NCI-H345 treated with DMSO at 0.1 percent for 48 hours (cell line): Measurements from ENCODE around the gene ATRNL1.
A peak's percentile ranks its signal among the peaks of the same experiment; 100 is the strongest.
"Not testable (repeated sequence)": the region's sequence is repeated elsewhere in the genome, so short reads cannot be mapped to it uniquely, and the experiment has no call there.

Experiments
- DNase-seq: peaks from one replicate; lab custom pipeline; 2025; ENCODE audit not compliant: unreplicated experiment; lab: John Stamatoyannopoulos, UW

ATRNL1 gene

DNA sequence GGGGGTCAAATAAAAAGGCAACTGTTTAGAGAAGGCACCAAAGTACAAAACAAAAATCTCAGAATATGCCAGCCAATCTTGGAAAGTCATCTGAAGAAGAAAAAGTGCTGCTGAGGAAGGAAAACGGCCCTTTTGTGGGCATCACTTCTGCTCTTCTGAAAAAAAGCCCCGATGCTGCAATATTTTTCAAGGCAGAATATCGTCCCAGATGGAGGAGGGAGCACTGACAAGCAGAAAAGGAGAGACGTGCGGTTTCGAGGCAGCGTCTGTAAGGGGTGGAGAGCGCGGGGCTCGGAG lies 959 bp upstream of the ATRNL1 start:
- no peak for DNase-seq

GRCh38 chr10:115092555-115093285 lies 445 bp upstream of the ATRNL1 start:
- no peak for DNase-seq

- no peak for DNase-seq
Observed at GRCh38 chr10:115093776-115094408, 727 bp downstream of the ATRNL1 start.

DNA sequence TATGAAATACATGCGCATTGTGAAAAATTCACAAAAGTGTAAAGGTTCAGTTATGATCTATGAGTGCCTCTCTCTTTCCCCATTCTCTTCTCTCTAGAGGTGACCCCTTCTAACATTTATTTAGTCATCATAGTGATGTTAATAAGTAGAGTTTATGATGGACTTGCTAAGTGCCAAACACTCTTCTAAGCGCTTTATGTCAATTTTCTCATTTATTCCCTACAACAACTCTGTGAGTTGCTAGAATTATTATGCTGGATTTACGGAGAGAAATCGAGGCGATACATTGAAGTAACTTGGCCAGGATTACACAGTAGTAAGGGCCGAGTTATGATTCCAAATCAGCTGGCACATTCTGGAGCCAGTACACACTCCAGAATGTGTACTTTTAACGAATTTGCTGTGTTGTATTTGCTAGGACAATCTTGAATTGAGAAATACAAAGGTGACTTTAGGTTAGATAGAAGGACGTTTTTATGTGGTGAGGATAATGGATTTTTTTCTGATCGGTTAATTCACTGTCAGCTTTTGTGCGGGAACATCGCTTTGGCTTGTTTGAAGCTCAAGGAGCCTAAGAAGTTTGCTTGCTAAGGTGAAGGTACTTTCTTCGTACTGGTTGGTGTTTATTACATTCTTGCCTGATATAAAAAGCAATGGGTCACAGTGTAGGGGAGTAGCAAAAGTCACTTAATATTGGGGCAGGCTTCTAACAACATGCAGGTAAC lies 1.4 kb downstream of the ATRNL1 start:
- DNase-seq: no peak

DNA sequence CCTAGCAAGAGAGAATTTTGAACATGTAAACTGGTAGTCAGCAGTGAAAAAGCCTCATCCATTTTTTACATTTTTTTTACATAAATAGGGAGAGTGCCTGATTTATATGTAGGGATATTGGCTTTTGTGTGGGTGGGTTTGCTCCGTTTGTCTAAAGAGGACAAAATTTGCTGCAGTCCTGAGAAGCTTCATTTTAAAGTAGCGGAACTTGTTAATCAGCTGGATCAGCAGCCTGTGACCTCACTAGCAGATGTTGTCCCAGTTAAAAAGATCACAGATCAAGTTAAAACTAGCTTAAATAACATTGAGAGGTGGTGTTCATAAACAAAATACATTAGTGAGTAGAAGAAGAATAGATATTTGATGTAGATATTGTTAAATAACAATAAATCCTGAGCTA lies 2.6 kb downstream of the ATRNL1 start:
- no peak for DNase-seq

DNA sequence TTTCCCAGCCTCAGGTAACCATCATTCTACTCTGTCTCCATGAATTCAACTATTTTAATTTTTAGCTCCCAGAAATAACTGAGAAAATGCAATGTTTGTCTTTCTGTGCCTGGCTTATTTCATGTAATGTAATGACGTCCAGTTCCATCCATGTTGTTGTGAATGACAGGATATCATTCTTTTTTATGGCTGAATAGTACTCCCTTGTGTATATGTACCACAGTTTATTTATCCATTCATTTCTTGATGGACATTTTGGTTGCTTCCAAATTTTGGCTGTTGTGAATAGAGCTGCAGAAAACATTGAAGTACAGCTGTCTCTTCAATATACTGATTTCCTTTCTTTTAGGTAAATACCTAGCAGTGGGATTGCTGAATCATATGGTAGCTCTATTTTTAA lies 10.5 kb downstream of the ATRNL1 start:
- DNase-seq: no peak

GRCh38 chr10:115105411-115105810 lies 12.2 kb downstream of the ATRNL1 start:
- DNase-seq: not testable (repeated sequence)

- DNase-seq: no peak
Observed at GRCh38 chr10:115107830-115108229, 14.7 kb downstream of the ATRNL1 start.

- DNase-seq: no peak
Observed at GRCh38 chr10:115117301-115117700, 24.1 kb downstream of the ATRNL1 start.

GRCh38 chr10:115118346-115118745 lies 25.2 kb downstream of the ATRNL1 start:
- no peak for DNase-seq

DNA sequence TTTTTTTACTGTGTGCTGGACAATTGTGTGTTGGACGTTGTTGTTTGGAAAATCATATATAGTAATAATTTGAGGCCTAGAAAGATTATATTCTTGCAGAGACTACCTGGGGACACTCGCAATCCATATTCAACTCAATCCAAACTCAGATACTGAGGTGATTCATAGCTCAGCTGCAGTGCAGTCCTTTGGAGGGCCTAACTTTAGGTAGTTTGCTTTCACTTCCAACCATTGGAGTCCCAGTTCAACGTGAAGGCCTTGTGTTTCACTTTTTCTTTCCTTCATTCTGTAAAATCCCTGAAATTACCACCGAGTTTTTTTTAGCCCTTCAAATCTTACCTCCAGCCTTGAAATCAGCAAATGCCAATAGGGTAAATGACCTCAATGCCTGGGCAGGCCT lies 32.3 kb downstream of the ATRNL1 start:
- no peak for DNase-seq

DNA sequence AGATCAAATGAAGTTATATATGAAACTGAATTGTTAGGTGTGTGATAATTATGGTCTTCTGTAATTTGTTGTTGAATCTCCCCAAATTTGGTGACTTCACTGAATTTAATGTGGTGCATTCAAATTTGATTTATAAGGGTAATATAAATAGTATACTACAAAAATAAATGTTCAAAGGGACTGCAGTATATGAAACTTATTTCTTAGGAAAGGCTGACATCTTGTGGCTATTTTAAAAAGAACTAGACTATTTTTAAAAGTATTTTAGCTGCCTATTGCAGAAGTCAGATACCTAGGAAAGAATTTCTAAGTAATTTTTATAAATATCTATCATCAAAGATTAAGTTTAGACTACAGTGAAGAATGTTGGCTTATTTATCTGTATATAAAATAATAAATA lies 36.6 kb downstream of the ATRNL1 start:
- no peak for DNase-seq

- no peak for DNase-seq
Observed at GRCh38 chr10:115136616-115137015, 43.5 kb downstream of the ATRNL1 start.

GRCh38 chr10:115141254-115141653 lies 48.1 kb downstream of the ATRNL1 start:
- no peak for DNase-seq

DNA sequence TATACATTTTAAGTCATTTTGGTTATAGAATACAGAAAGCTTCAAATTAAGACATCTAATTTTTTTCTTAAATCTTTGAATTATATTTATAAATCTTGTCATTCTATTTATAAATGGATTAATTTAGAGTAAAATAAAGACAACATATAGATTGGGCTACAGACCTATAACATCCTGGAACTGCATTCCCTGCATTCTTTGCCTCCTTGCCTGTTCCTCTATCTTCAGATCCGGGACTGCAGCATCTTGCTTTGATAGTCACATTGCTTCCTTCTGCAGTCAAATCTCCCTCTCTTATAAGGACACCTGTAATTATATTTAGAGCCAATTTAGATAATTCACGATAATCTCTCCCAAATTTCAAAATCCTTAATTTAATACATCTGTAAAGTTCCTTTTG lies 64.2 kb downstream of the ATRNL1 start:
- DNase-seq: no peak

DNA sequence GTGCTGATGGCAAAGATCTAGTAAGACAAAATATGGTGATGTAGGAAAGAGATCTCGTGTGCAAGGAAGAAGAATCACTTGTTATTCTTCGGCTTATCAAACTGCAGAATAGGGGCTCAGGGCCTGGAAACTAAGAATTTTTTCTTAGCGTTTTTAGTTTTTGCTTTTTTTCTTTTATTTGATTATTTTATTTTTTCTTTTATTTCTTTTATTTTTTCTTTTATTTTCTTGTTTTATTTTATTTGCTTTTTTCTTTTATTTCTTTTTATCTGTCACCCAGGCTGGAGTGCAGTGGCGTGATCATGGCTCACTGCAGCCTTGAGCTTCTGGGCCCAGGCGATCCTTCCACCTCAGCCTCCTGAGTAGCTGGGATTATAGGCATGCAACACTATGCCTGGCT lies 70.0 kb downstream of the ATRNL1 start:
- DNase-seq: no peak

GRCh38 chr10:115164220-115164619 lies 71.1 kb downstream of the ATRNL1 start:
- DNase-seq: no peak

GRCh38 chr10:115167751-115168150 lies 74.6 kb downstream of the ATRNL1 start:
- DNase-seq: no peak

GRCh38 chr10:115171392-115171960 lies 78.3 kb downstream of the ATRNL1 start:
- DNase-seq: peak; percentile 18

- no peak for DNase-seq
Observed at GRCh38 chr10:115173915-115174443, 80.8 kb downstream of the ATRNL1 start.

DNA sequence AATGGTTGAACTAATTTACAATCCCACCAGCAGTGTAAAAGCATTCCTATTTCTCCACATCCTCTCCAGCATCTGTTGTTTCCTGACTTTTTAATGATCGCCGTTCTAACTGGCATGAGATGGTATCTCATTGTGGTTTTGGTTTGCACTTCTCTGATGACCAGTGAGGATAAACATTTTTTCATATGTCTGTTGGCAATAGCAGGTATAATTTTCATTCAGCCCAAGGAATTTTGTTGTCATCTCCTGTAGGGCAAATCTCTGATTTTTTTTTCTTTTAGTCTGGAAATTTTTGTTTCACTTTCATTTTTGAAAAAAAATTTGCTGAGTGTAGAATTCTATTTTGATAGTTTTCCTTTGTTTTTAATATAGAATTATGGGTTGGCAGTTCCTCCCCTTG lies 114.1 kb downstream of the ATRNL1 start:
- DNase-seq: not testable (repeated sequence)

DNA sequence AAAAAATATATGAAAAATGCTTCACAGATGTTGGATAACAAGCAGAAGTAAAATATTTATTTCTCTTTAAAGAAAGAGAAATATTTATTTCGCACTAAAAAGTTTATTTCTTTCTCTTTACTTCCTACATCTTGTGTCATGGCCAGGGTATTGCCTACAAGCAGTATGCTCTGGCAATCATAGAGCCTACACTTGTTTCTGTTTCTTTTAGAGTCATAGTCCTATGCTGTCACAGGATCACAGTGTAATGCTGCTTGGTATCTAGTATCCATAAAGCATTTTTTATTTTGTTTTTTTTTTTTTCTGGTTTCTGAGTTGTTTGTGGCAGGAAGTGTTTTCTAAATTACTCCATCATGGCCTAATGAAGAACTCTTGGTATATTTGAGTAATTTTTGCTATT lies 116.0 kb downstream of the ATRNL1 start:
- DNase-seq: no peak
